ENCODE data around the gene FOXL1. TPM values are rescaled to one million over a fixed set of nuclear protein-coding genes. Genes with fewer than 3 reads are reported as not detected.

Gene FOXL1
- total RNA-seq, 1 donor from 2014 or later = 0.07 TPM

- Mint-ChIP-seq H3K4me3 (peak overlapping the region; percentile 74), H3K27ac (no peak overlapping the region)
- H3K9ac ChIP-seq = no peak overlapping the region
These were observed 14.6 kb upstream of the FOXL1 start for GRCh38 chr16:86563469-86564345.

GRCh38 chr16:86565181-86565631, 13.1 kb upstream of the FOXL1 start:
- H3K4me2 ChIP-seq = peak overlapping the region; percentile 81
- peak overlapping the region; percentile 55 for H3K4me3 ChIP-seq
- peak overlapping the region; percentile 40 for H3K4me3 Mint-ChIP-seq
- H3K4me1 Mint-ChIP-seq = peaks cover 16% of the 10 kb centered on the region
- no peak overlapping the region for H3K27ac Mint-ChIP-seq
- no peaks in the 10 kb centered on the region for H3K9me3 Mint-ChIP-seq
- H3K79me2 ChIP-seq (ENCODE audit: low read depth) = no peaks in the 10 kb centered on the region
- peaks cover 22% of the 10 kb centered on the region for H3F3A ChIP-seq (ENCODE audit: low read depth)
- H3K9me3 ChIP-seq (ENCODE audit: low read depth) = no peaks in the 10 kb centered on the region
- H4K20me1 ChIP-seq (ENCODE audit: low read depth) = peaks cover 45% of the 10 kb centered on the region
- H3K36me3 ChIP-seq = no peaks in the 10 kb centered on the region
- peaks cover 57% of the 10 kb centered on the region for H3K27me3 Mint-ChIP-seq (ENCODE audit: insufficient read depth, low read depth)
- H3K4me1 ChIP-seq = peaks cover 21% of the 10 kb centered on the region
- no peaks in the 10 kb centered on the region for H3K36me3 Mint-ChIP-seq
- H3K27me3 ChIP-seq = peaks cover 72% of the 10 kb centered on the region
- DNase-seq (ENCODE audit: low spot score) = no peak
- TF ChIP-seq EZH2phosphoT487 (IDR thresholded peaks at IDR 0.05) (no peak), CTCF (IDR thresholded peaks at IDR 0.05) (no peak), EZH2 (IDR thresholded peaks at IDR 0.05) (no peak)
- no peak overlapping the region for H3K9ac ChIP-seq
- H2AFZ ChIP-seq (replicated peaks) = no peak overlapping the region
- H3K27ac ChIP-seq = no peak overlapping the region

More at GRCh38 chr16:86563469-86564345, 14.6 kb upstream of the FOXL1 start:
- H3K4me2 ChIP-seq = peak overlapping the region; percentile 75
- peaks cover 22% of the 10 kb centered on the region for H3F3A ChIP-seq (ENCODE audit: low read depth)
- H3K27me3 ChIP-seq = peaks cover 58% of the 10 kb centered on the region
- no peak overlapping the region for H3K27ac ChIP-seq
- TF ChIP-seq EZH2 (IDR thresholded peaks at IDR 0.05) = peak; percentile 4
- peak; percentile 67 for TF ChIP-seq EZH2phosphoT487 (IDR thresholded peaks at IDR 0.05)
- peak; percentile 100 for TF ChIP-seq CTCF (IDR thresholded peaks at IDR 0.05)
- no peaks in the 10 kb centered on the region for H3K36me3 ChIP-seq
- H3K9me3 ChIP-seq (ENCODE audit: low read depth) = no peaks in the 10 kb centered on the region
- peak; percentile 95 for DNase-seq (ENCODE audit: low spot score)
- peak overlapping the region; percentile 87 for H2AFZ ChIP-seq (replicated peaks)
- peaks cover 30% of the 10 kb centered on the region for H4K20me1 ChIP-seq (ENCODE audit: low read depth)
- Mint-ChIP-seq H3K36me3 (no peaks in the 10 kb centered on the region), H3K4me1 (peaks cover 16% of the 10 kb centered on the region), H3K9me3 (no peaks in the 10 kb centered on the region), H3K27me3 (ENCODE audit: insufficient read depth, low read depth) (peaks cover 45% of the 10 kb centered on the region)
- no peaks in the 10 kb centered on the region for H3K79me2 ChIP-seq (ENCODE audit: low read depth)
- peak overlapping the region; percentile 33 for H3K4me3 ChIP-seq
- H3K4me1 ChIP-seq = peaks cover 21% of the 10 kb centered on the region

GRCh38 chr16:86565644-86566511, 12.5 kb upstream of the FOXL1 start:
- Histone ChIP-seq H2AFZ (replicated peaks) (no peak overlapping the region), H3F3A (ENCODE audit: low read depth) (peaks cover 26% of the 10 kb centered on the region), H3K4me3 (peak overlapping the region; percentile 55), H3K36me3 (no peaks in the 10 kb centered on the region), H3K4me1 (peaks cover 25% of the 10 kb centered on the region), H3K79me2 (ENCODE audit: low read depth) (no peaks in the 10 kb centered on the region), H4K20me1 (ENCODE audit: low read depth) (peaks cover 52% of the 10 kb centered on the region), H3K27me3 (peaks cover 79% of the 10 kb centered on the region), H3K9me3 (ENCODE audit: low read depth) (no peaks in the 10 kb centered on the region), H3K27ac (no peak overlapping the region), H3K4me2 (peak overlapping the region; percentile 81), H3K9ac (no peak overlapping the region)
- DNase-seq (ENCODE audit: low spot score) = peak; percentile 76
- Mint-ChIP-seq H3K4me3 (peak overlapping the region; percentile 40), H3K4me1 (peaks cover 19% of the 10 kb centered on the region), H3K9me3 (no peaks in the 10 kb centered on the region), H3K27ac (no peak overlapping the region), H3K27me3 (ENCODE audit: insufficient read depth, low read depth) (peaks cover 62% of the 10 kb centered on the region), H3K36me3 (no peaks in the 10 kb centered on the region)
- TF ChIP-seq EZH2phosphoT487 (IDR thresholded peaks at IDR 0.05) (peak; percentile 97), EZH2 (IDR thresholded peaks at IDR 0.05) (peak; percentile 98), CTCF (IDR thresholded peaks at IDR 0.05) (no peak)

Data from neural progenitor cell (in vitro differentiated cells).